Panc1 (cell line): ENCODE results near the gene MAB21L2.

Experiments used
- SIN3A ChIP-seq: IDR thresholded peaks from 2 replicates; pipeline ENCODE4 v1.6.1; 2012; ENCODE audit warnings: low read depth, mild to moderate bottlenecking, low read length, moderate library complexity, borderline replicate concordance; ENCODE audit not compliant: insufficient read depth
- TF ChIP-seq, protein P1 (sequence below): fragments of 450-650 bp; IDR thresholded peaks from 2 replicates; pipeline ENCODE4 v1.5.1; 2017; ENCODE audit warnings: mild to moderate bottlenecking
- TF ChIP-seq, protein P2 (sequence below), 2 experiments: IDR thresholded peaks; 2 replicates each; pipeline ENCODE4 v1.6.1; 2011 to 2012; ENCODE audit warnings: low read depth in 2 of 2, control low read depth in 1 of 2, low read length in 1 of 2, mild to moderate bottlenecking in 1 of 2, moderate library complexity in 1 of 2; ENCODE audit not compliant: insufficient read depth in 1 of 2

DNA sequence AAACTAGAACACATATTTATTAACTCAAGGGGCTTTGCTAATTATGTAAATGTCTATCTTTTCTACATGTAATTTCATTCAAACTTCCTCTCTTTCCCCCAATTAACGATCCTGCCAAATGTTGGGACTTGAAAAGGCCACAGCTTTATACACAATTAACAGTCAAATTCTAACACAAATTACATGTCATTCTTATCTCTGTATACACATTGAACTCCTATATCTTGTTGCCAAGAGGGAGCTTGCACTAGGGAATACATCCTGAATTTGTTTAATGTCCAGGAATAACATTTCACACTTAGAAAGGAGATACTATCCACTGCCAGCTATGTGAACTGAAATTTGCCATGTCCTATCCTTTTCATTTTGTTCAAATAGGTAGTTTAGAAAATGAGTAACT lies 38.9 kb upstream of the MAB21L2 start:
- TF ChIP-seq SIN3A: no peak
- TF ChIP-seq, protein P1, sequence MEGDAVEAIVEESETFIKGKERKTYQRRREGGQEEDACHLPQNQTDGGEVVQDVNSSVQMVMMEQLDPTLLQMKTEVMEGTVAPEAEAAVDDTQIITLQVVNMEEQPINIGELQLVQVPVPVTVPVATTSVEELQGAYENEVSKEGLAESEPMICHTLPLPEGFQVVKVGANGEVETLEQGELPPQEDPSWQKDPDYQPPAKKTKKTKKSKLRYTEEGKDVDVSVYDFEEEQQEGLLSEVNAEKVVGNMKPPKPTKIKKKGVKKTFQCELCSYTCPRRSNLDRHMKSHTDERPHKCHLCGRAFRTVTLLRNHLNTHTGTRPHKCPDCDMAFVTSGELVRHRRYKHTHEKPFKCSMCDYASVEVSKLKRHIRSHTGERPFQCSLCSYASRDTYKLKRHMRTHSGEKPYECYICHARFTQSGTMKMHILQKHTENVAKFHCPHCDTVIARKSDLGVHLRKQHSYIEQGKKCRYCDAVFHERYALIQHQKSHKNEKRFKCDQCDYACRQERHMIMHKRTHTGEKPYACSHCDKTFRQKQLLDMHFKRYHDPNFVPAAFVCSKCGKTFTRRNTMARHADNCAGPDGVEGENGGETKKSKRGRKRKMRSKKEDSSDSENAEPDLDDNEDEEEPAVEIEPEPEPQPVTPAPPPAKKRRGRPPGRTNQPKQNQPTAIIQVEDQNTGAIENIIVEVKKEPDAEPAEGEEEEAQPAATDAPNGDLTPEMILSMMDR: no peak
- TF ChIP-seq, protein P2, sequence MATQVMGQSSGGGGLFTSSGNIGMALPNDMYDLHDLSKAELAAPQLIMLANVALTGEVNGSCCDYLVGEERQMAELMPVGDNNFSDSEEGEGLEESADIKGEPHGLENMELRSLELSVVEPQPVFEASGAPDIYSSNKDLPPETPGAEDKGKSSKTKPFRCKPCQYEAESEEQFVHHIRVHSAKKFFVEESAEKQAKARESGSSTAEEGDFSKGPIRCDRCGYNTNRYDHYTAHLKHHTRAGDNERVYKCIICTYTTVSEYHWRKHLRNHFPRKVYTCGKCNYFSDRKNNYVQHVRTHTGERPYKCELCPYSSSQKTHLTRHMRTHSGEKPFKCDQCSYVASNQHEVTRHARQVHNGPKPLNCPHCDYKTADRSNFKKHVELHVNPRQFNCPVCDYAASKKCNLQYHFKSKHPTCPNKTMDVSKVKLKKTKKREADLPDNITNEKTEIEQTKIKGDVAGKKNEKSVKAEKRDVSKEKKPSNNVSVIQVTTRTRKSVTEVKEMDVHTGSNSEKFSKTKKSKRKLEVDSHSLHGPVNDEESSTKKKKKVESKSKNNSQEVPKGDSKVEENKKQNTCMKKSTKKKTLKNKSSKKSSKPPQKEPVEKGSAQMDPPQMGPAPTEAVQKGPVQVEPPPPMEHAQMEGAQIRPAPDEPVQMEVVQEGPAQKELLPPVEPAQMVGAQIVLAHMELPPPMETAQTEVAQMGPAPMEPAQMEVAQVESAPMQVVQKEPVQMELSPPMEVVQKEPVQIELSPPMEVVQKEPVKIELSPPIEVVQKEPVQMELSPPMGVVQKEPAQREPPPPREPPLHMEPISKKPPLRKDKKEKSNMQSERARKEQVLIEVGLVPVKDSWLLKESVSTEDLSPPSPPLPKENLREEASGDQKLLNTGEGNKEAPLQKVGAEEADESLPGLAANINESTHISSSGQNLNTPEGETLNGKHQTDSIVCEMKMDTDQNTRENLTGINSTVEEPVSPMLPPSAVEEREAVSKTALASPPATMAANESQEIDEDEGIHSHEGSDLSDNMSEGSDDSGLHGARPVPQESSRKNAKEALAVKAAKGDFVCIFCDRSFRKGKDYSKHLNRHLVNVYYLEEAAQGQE (IDR thresholded peaks at IDR 0.05; ENCODE audit: insufficient read depth in 1 of 2, low read depth in 2 of 2, low read length in 1 of 2): no peak
